ENCODE results near the gene LMO4.

Gene LMO4

GRCh38 chr1:87388411-87388810, 59.7 kb downstream of the LMO4 start:
- Histone ChIP-seq H3K9ac (no peak overlapping the region), H3K4me2 (peak overlapping the region in 6 of 11 experiments; percentile 2 to 30 (median 7); a peak in 7 of 22 replicates), H3K27me3 (no peaks in the 10 kb centered on the region), H3K4me3 (no peak overlapping the region), H3K9me3 (replicated peaks in 1 of 11) (no peaks in the 10 kb centered on the region; a peak in 1 of 22 replicates), H4K20me1 (no peaks in the 10 kb centered on the region), H3K27ac (no peak overlapping the region), H3K36me3 (no peaks in the 10 kb centered on the region), H3K4me1 (peaks cover 0 to 13% (median 5%) of the 10 kb centered on the region in 10 experiments; a peak in 12 of 20 replicates)
- no peak for TF ChIP-seq Cebpa-rat (IDR thresholded peaks at IDR 0.05)

- no peak overlapping the region for H3K9ac ChIP-seq
- peak overlapping the region in 2 of 11 experiments; percentile 2 to 6; a peak in 4 of 22 replicates for H3K4me2 ChIP-seq
- no peak overlapping the region for H3K4me3 ChIP-seq
- no peaks in the 10 kb centered on the region for H3K27me3 ChIP-seq
- H3K36me3 ChIP-seq, result no peaks in the 10 kb centered on the region
- H3K27ac ChIP-seq, result no peak overlapping the region
- no peaks in the 10 kb centered on the region for H4K20me1 ChIP-seq
- peaks cover 0 to 13% (median 5%) of the 10 kb centered on the region in 10 experiments; a peak in 12 of 20 replicates for H3K4me1 ChIP-seq
- no peak for TF ChIP-seq Cebpa-rat (IDR thresholded peaks at IDR 0.05)
- no peaks in the 10 kb centered on the region; a peak in 1 of 22 replicates for H3K9me3 ChIP-seq (replicated peaks in 1 of 11)
Measured at GRCh38 chr1:87389011-87389410, 60.3 kb downstream of the LMO4 start.

DNA sequence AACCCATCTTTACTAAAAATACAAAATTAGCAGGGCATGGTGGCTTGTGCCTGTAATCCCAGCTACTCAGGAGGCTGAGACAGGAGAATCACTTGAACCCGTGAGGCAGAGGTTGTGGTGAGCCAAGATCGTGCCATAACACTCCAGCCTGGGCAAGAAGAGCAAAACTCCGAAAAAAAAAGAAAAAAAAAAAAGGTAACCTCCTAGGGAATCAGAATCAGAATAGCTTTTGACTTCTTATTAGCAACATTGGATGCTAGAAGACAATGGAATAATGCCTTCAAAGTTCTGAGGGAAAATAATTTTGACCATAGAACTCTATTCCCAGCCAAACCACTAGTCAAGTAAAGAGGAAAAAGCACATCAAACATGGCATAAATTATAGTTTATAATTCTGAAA, 60.9 kb downstream of the LMO4 start:
- H3K27me3 ChIP-seq, result no peaks in the 10 kb centered on the region
- TF ChIP-seq Cebpa-rat (IDR thresholded peaks at IDR 0.05), result no peak
- H3K9me3 ChIP-seq (replicated peaks in 1 of 11), result no peaks in the 10 kb centered on the region; a peak in 1 of 22 replicates
- no peaks in the 10 kb centered on the region for H4K20me1 ChIP-seq
- no peak overlapping the region for H3K27ac ChIP-seq
- peaks cover 0 to 13% (median 5%) of the 10 kb centered on the region in 10 experiments; a peak in 12 of 20 replicates for H3K4me1 ChIP-seq
- H3K4me3 ChIP-seq, result no peak overlapping the region
- no peak overlapping the region for H3K4me2 ChIP-seq
- H3K36me3 ChIP-seq, result no peaks in the 10 kb centered on the region
- H3K9ac ChIP-seq, result no peak overlapping the region

DNA sequence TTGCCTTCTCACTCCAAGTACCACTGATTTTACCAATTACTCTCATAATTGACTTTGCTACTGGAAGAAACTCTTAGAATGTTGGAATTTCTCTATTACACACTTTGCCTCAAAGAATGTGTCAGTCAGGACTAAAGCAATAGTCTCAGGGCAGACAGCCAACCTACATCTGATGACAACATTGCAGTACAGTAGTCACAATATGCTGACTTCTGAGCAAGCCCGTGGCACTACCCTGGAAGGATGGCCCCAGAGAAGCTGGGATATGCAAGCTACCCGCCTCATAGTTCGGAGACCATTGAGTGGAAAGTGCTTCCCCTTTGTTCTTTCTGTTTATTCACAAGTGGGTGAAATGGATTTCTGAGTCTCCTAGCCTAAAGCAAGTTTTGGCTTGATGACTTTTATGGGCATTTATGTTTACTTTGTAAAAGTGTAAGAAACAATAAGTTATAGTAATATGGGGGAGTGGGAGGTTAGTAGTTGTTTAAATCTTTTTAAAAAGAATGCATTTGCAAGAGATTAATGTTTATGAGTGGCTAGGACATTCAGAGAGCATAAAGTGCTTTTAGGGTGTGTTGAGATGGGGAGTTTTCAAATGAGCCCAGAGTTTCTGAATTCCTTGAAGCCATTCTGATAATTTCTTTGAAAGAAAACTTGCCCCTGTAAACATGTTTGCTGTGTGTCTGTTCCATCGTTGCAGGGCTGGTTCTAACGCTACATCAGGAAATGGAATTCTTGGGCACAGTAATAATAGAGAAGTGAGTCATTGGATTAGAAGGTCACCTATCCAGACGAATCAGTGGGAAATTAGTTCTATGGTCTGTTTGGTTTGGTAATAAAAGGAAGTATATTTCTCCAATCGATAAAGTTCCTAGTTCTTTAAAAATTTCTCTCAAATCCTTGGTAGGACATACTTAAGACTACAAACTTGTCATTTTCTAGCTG, 63.8 kb downstream of the LMO4 start:
- H3K36me3 ChIP-seq, result no peaks in the 10 kb centered on the region
- no peaks in the 10 kb centered on the region for H3K27me3 ChIP-seq
- no peak for TF ChIP-seq Cebpa-rat (IDR thresholded peaks at IDR 0.05)
- H3K4me2 ChIP-seq, result no peak overlapping the region
- H3K4me1 ChIP-seq, result peaks cover 0 to 13% (median 5%) of the 10 kb centered on the region in 10 experiments; a peak in 12 of 20 replicates
- H4K20me1 ChIP-seq, result no peaks in the 10 kb centered on the region
- H3K27ac ChIP-seq, result no peak overlapping the region
- no peaks in the 10 kb centered on the region; a peak in 1 of 22 replicates for H3K9me3 ChIP-seq (replicated peaks in 1 of 11)
- no peak overlapping the region for H3K4me3 ChIP-seq
- H3K9ac ChIP-seq, result no peak overlapping the region

DNA sequence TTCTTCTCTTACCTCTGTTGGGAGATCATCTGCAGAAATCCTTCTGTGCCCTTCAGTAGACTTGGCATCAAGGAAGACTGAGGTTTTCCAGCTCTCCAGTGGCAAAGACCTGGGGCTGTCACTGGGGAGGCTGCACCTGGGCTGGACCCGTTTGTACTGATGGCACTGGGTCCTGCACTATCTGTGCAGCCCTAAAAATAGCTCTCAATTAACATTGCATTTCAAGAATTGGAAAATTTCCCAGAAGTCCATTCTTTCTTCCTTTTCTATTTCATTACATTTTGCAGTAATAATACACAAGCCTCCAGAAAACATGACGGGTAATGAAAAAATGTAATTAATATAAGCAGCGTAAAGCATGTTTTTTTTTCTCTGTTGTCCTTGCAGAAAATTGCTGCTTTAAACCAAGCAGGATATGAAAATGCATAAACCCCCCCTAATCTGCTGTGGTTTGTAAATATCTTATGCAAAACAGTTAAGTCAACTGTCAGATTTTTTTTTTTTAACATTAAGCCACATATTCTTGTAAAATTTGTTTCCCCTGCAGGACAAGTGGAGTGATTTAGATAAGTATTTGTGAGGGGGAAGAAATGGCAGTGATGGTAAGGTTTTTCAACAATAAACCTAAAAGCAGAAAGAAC, 64.9 kb downstream of the LMO4 start:
- H3K4me1 ChIP-seq, result peaks cover 0 to 12% (median 2%) of the 10 kb centered on the region in 10 experiments; a peak in 11 of 20 replicates
- no peaks in the 10 kb centered on the region; a peak in 1 of 22 replicates for H3K9me3 ChIP-seq (replicated peaks in 1 of 11)
- no peak overlapping the region for H3K4me3 ChIP-seq
- H3K27ac ChIP-seq, result no peak overlapping the region
- H3K4me2 ChIP-seq, result peak overlapping the region in 2 of 11 experiments; percentile 12 to 18; a peak in 3 of 22 replicates
- H3K9ac ChIP-seq, result no peak overlapping the region
- no peaks in the 10 kb centered on the region for H3K36me3 ChIP-seq
- no peak for TF ChIP-seq Cebpa-rat (IDR thresholded peaks at IDR 0.05)
- no peaks in the 10 kb centered on the region for H4K20me1 ChIP-seq
- H3K27me3 ChIP-seq, result no peaks in the 10 kb centered on the region

GRCh38 chr1:87394513-87394912, 65.8 kb downstream of the LMO4 start:
- peaks cover 0 to 7% (median 0%) of the 10 kb centered on the region in 10 experiments; a peak in 5 of 20 replicates for H3K4me1 ChIP-seq
- H3K9ac ChIP-seq, result no peak overlapping the region
- H3K4me2 ChIP-seq, result no peak overlapping the region
- no peak overlapping the region for H3K4me3 ChIP-seq
- H4K20me1 ChIP-seq, result no peaks in the 10 kb centered on the region
- no peaks in the 10 kb centered on the region; a peak in 1 of 22 replicates for H3K9me3 ChIP-seq (replicated peaks in 1 of 11)
- TF ChIP-seq Cebpa-rat (IDR thresholded peaks at IDR 0.05), result no peak
- H3K27me3 ChIP-seq, result no peaks in the 10 kb centered on the region
- H3K36me3 ChIP-seq, result no peaks in the 10 kb centered on the region
- H3K27ac ChIP-seq, result no peak overlapping the region

DNA sequence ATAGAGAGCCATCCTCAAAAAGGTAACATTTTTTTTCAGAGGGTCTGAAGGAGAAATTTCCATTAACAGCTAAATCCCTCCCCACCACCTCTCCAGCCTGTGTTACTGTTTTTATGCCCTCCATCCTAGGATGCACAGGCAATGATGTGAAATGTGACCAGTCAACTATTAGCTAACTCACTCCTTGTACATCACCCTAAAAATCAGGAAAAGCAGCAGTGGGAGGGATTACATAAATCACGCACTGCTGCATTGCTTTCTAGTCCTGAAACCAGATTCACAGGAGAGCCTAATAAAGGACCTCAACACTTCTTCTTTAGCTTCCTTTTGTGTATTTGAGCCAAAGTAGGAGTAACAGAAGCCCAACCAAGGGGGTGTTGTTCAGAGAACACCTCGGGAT, 66.3 kb downstream of the LMO4 start:
- Histone ChIP-seq H3K27me3 (no peaks in the 10 kb centered on the region), H3K36me3 (no peaks in the 10 kb centered on the region), H3K4me2 (no peak overlapping the region), H3K4me3 (no peak overlapping the region), H3K4me1 (peaks cover 0 to 7% (median 0%) of the 10 kb centered on the region in 10 experiments; a peak in 5 of 20 replicates), H3K9me3 (replicated peaks in 1 of 11) (no peaks in the 10 kb centered on the region), H3K27ac (no peak overlapping the region), H3K9ac (no peak overlapping the region), H4K20me1 (no peaks in the 10 kb centered on the region)
- TF ChIP-seq Cebpa-rat (IDR thresholded peaks at IDR 0.05), result no peak
